Kidney (tissue), 14 donors: Measurements from ENCODE around the gene DLG2. TPM values are rescaled to one million over a fixed set of nuclear protein-coding genes. Genes with fewer than 3 reads are reported as not detected.

Source experiments
- DNase-seq, 5 donors: peaks; one replicate each; pipeline ENCODE4 v3.0.0-alpha.2; 2013 to 2020
- FAIRE-seq: peaks from 2 replicates; lab custom pipeline; 2012; peaks lifted over from hg19 to GRCh38; lab: Jason Lieb, UNC
- H3K27ac ChIP-seq, 2 donors: one replicate each; pipeline ENCODE4 v1.7.0; 2013; ENCODE audit warnings: low read depth in 2 of 2, low read length in 2 of 2, inconsistent platforms in 1 of 2
- H3K27me3 ChIP-seq: one replicate; pipeline ENCODE4 v1.7.1; 2013; ENCODE audit warnings: low read length, inconsistent platforms; ENCODE audit not compliant: control insufficient read depth, insufficient read depth
- H3K36me3 ChIP-seq, 3 donors: one replicate each; pipeline versions ENCODE4 v1.7.0 to v1.7.1; 2013; ENCODE audit warnings: low read length in 3 of 3, control low read depth in 1 of 3, inconsistent platforms in 1 of 3; ENCODE audit not compliant: insufficient read depth in 3 of 3, control insufficient read depth in 2 of 3
- H3K4me1 ChIP-seq, 3 donors: one replicate each; pipeline versions ENCODE4 v1.7.0 to v1.7.1; 2013; ENCODE audit warnings: low read length in 3 of 3, inconsistent platforms in 1 of 3, low read depth in 1 of 3; ENCODE audit not compliant: control insufficient read depth in 2 of 3, insufficient read depth in 2 of 3
- H3K4me3 ChIP-seq, 3 donors: one replicate each; pipeline versions ENCODE4 v1.7.0 to v1.8.1; 2013; ENCODE audit warnings: low read length in 3 of 3, control low read depth in 1 of 3, inconsistent platforms in 1 of 3
- H3K9ac ChIP-seq, 3 donors: one replicate each; pipeline versions ENCODE4 v1.7.0 to v1.7.1; 2013; ENCODE audit warnings: low read length in 3 of 3, control low read depth in 1 of 3, inconsistent platforms in 1 of 3
- H3K9me3 ChIP-seq, 3 donors: one replicate each; pipeline versions ENCODE4 v1.7.0 to v1.7.1; 2013; ENCODE audit warnings: low read length in 3 of 3, control low read depth in 1 of 3, inconsistent platforms in 1 of 3; ENCODE audit not compliant: control insufficient read depth in 2 of 3, insufficient read depth in 1 of 3
- intact Hi-C: fragments of 100-400 bp; cut with DNase I; formaldehyde crosslinking; loops from one replicate; pipeline ENCODE4 v1.11.1; 2022
- polyA plus RNA-seq: library from polyadenylated mRNA; stranded (reverse); fragments of 350-450 nt; fragmentation: Illumina TruSeq; extraction: RNeasy Lipid Tissue Mini Kit (QIAGEN cat#74804); gene quantifications from one replicate; pipeline ENCODE4 v1.2.3, GENCODE V29; 2014; ENCODE audit warnings: low read depth, low replicate concordance; ENCODE audit not compliant: insufficient read depth
- total RNA-seq: library from RNA; stranded (reverse); fragmentation: NEBNext Ultra II Directional; extraction: Animal tissue kit (Norgen Biotek cat#: 25700); gene quantifications from one replicate; pipeline ENCODE4 v1.2.1, GENCODE V29; 2021
- TF ChIP-seq, protein P1 (sequence below): IDR thresholded peaks from 3 replicates; pipeline ENCODE4 v1.5.1; 2012; ENCODE audit warnings: mild to moderate bottlenecking, moderate library complexity, borderline replicate concordance; ENCODE audit not compliant: insufficient read depth; ENCODE audit errors: extremely low read depth
- donor health status: control.
- donor health status: control.
- donor health status: control.
- donor health status: control.
- donor health status: control.
- donor health status: DM: yes; HTN: yes; CAD: no.
- donor health status: Normal renal cell carcinoma (clear cell type).

Gene DLG2
- total and polyA plus RNA-seq, 2 donors from 2014 or later: 2.9 to 7.2 TPM

GRCh38 chr11:84243629-84244263 lies 1383.4 kb downstream of the DLG2 start:
- intact Hi-C loops: no loop called here
- H3K27ac ChIP-seq: no peak overlapping the region
- FAIRE-seq (no peak), DNase-seq (no peak)
- no peak overlapping the region for H3K4me3 ChIP-seq
- H3K9me3 ChIP-seq: no peaks in the 10 kb centered on the region
- TF ChIP-seq, protein P1, sequence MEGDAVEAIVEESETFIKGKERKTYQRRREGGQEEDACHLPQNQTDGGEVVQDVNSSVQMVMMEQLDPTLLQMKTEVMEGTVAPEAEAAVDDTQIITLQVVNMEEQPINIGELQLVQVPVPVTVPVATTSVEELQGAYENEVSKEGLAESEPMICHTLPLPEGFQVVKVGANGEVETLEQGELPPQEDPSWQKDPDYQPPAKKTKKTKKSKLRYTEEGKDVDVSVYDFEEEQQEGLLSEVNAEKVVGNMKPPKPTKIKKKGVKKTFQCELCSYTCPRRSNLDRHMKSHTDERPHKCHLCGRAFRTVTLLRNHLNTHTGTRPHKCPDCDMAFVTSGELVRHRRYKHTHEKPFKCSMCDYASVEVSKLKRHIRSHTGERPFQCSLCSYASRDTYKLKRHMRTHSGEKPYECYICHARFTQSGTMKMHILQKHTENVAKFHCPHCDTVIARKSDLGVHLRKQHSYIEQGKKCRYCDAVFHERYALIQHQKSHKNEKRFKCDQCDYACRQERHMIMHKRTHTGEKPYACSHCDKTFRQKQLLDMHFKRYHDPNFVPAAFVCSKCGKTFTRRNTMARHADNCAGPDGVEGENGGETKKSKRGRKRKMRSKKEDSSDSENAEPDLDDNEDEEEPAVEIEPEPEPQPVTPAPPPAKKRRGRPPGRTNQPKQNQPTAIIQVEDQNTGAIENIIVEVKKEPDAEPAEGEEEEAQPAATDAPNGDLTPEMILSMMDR: no peak
- no peaks in the 10 kb centered on the region for H3K36me3 ChIP-seq
- H3K27me3 ChIP-seq: no peaks in the 10 kb centered on the region
- no peaks in the 10 kb centered on the region for H3K4me1 ChIP-seq
- H3K9ac ChIP-seq: no peak overlapping the region

GRCh38 chr11:84241343-84242131 lies 1385.6 kb downstream of the DLG2 start:
- H3K36me3 ChIP-seq: no peaks in the 10 kb centered on the region
- H3K27ac ChIP-seq: no peak overlapping the region
- TF ChIP-seq, protein P1: no peak
- FAIRE-seq (no peak), DNase-seq (no peak)
- no peaks in the 10 kb centered on the region for H3K9me3 ChIP-seq
- intact Hi-C loops: no loop called here
- no peaks in the 10 kb centered on the region for H3K27me3 ChIP-seq
- no peak overlapping the region for H3K9ac ChIP-seq
- H3K4me1 ChIP-seq: peaks cover 0 to under 1% (median 0%) of the 10 kb centered on the region in 3 donors
- no peak overlapping the region for H3K4me3 ChIP-seq

- Histone ChIP-seq H3K9ac (no peak overlapping the region), H3K4me3 (no peak overlapping the region), H3K27me3 (no peaks in the 10 kb centered on the region), H3K9me3 (no peaks in the 10 kb centered on the region), H3K36me3 (no peaks in the 10 kb centered on the region), H3K4me1 (peaks cover 0 to 3% (median 0%) of the 10 kb centered on the region in 3 donors), H3K27ac (no peak overlapping the region)
- TF ChIP-seq, protein P1: no peak
- FAIRE-seq: no peak
- DNase-seq: no peak
- intact Hi-C loops: no loop called here
These were observed 1386.3 kb downstream of the DLG2 start for GRCh38 chr11:84240847-84241246.
